ENCODE data around the gene TUBGCP4. TPM values are rescaled to one million over a fixed set of nuclear protein-coding genes. Genes with fewer than 3 reads are reported as not detected.

TUBGCP4 gene
- total and polyA plus RNA-seq, 2 of the 4 experiments (the other 2 are of a cell fraction) = 7.9 to 12.7 TPM

DNA sequence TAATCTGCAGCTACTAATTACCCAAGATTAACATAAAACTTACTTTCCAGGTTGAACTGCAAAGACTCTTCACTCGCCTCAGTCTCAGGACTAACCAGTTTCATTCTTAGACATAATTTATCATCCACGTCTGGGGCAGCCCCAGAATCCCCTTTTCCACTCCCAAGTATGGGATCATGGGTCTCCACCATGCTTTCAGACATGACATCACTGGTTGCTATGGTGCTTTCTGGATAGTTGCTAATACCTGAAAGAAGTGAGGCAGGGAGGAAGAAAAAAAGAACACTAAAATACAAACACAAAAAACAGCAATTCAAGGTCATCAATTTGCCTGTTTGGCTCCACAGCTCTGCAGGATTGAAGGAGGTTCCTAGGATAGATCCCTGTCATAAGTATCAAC is 75.4 kb downstream of the TUBGCP4 start:
- peaks cover 20% of the 10 kb centered on the region for H3K36me3 ChIP-seq (ENCODE audit: control insufficient read depth, insufficient read depth, low read length)
- H2BK15ac ChIP-seq (ENCODE audit: low read depth, low read length) = no peak overlapping the region
- H2AK5ac ChIP-seq (ENCODE audit: low read depth, low read length) = no peak overlapping the region
- ChIA-PET POLR2A (ENCODE audit: unreplicated experiment) (no interaction called here), CTCF (no interaction called here)
- H3K4me1 ChIP-seq (ENCODE audit: control insufficient read depth, insufficient read depth, low read length) = peaks cover 5% of the 10 kb centered on the region
- H2BK5ac ChIP-seq (ENCODE audit: low read depth, low read length, poor library complexity, severe bottlenecking) = no peak overlapping the region
- H3K27me3 ChIP-seq (ENCODE audit: control insufficient read depth, insufficient read depth, low read length) = no peaks in the 10 kb centered on the region
- H3K14ac ChIP-seq (replicated peaks; ENCODE audit: low read depth, low read length) = no peak overlapping the region
- dilution Hi-C loops (cut with HindIII; ENCODE audit: low sequenced_read_pairs, unreplicated experiment) (no loop called here), in situ Hi-C loops (cut with MboI; ENCODE audit: low sequenced_read_pairs) (no loop called here), intact Hi-C loops (cut with micrococcal nuclease) (loop anchor here (10.0 kb wide), 1 partner anchor 318 kb away; no protein-coding TSS in a partner anchor)
- H3K56ac ChIP-seq (ENCODE audit: extremely low read depth, insufficient read depth, low read length) = no peak overlapping the region
- H2AK9ac ChIP-seq (replicated peaks; ENCODE audit: low read depth, low read length, poor library complexity) = no peak overlapping the region
- no peak overlapping the region for H4K8ac ChIP-seq (ENCODE audit: low read depth in 2 of 2, low read length in 2 of 2)
- no peak overlapping the region for H2BK20ac ChIP-seq (ENCODE audit: low read depth, low read length)
- no peak overlapping the region for H3K27ac ChIP-seq (ENCODE audit: insufficient read depth, low read length)
- peaks cover 14 to 35% of the 10 kb centered on the region in 2 experiments for H3K79me1 ChIP-seq (ENCODE audit: low read depth in 1 of 2, low read length in 2 of 2)
- BruUV-seq (replicated peaks) = no TSS peak
- no peaks in the 10 kb centered on the region for H4K20me1 ChIP-seq (ENCODE audit: insufficient read depth, low read length)
- WGBS, 2 experiments (ENCODE audit: extremely low coverage in 2 of 2, insufficient read length in 1 of 2) = no CpG with 5 or more reads among the region's 2 CpGs
- H3K9me1 ChIP-seq (ENCODE audit: insufficient read depth, low read length) = peaks cover 10% of the 10 kb centered on the region; the same call in 1 of the 2 replicates
- H4K91ac ChIP-seq (ENCODE audit: insufficient read depth, low read depth, low read length) = no peak overlapping the region
- no peak overlapping the region for H3K18ac ChIP-seq (ENCODE audit: low read depth, low read length)
- no peak for ATAC-seq (ENCODE audit: low read depth)
- H3K4me2 ChIP-seq (ENCODE audit: low read depth, low read length) = no peak overlapping the region
- no peak overlapping the region for H2AFZ ChIP-seq (replicated peaks; ENCODE audit: low read length, poor library complexity)
- no peak overlapping the region for H3K4me3 ChIP-seq (ENCODE audit: insufficient read depth, low read depth, low read length)
- H3K23ac ChIP-seq (ENCODE audit: low read depth, low read length) = no peak overlapping the region
- no peak overlapping the region for H2BK120ac ChIP-seq (ENCODE audit: low read depth, low read length)
- no peak overlapping the region for H4K5ac ChIP-seq (ENCODE audit: low read depth, low read length)
- peak; percentile 50; the same call in 1 of the 2 replicates for TF ChIP-seq RFX5 (IDR thresholded peaks at IDR 0.05; ENCODE audit: low read depth, low read length)
- no peak for TF ChIP-seq FOS (IDR thresholded peaks at IDR 0.05; ENCODE audit: low read depth, low read length)
- H3K9ac ChIP-seq (ENCODE audit: low read depth, low read length) = no peak overlapping the region
- DNase-seq = no peak
- H3K9me3 ChIP-seq (ENCODE audit: control insufficient read depth, insufficient read depth, low read length) = no peaks in the 10 kb centered on the region
- H3K4ac ChIP-seq (ENCODE audit: low read depth, low read length) = no peak overlapping the region
